ENCODE results near the gene METTL18. TPM values are rescaled to one million over a fixed set of nuclear protein-coding genes. Genes with fewer than 3 reads are reported as not detected.

Gene METTL18
- total RNA-seq, 2 donors from 2014 or later, result 5.7 to 7.5 TPM

DNA sequence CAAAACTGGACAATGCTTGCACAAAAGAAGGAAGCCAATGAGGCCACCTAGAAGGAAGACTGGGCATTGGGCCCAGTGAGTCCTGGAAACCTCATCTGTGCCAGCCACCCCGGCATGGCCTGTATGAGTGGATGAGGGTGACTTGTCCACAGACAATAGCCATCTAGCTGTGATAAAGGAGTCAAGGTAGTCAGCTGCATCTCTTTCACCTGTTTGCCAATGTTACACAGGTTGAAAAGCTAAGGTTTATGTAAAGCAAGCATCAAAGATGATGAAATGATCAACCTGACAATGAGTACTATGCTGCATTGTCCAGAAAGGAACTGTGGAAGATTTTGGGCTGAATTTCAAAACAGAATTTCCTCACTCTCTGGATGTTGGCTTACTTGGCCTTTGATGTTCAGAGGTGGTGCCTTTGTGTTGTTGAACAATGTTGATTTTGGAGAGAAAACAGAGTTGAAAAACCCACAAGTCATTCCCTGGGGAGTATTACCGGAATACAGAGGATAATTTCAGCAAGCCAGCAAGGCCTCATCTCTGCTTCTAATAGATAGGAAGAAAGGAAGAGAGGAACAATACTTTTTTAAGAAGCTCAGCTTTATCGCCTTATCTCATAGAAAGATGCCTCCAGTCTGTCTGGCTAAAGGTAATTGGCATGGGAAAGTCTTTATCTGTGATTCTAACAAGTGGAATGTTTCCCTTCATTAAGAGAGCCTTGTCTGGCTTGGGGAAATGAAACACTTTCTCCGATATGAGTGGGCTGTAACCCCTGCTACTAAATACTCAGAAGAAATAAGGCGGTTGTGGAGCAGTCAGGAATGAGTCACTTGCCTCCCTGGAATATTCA lies 49.5 kb downstream of the METTL18 start:
- WGBS, result 37% methylated on average over 5 of the region's 5 CpGs
- no peak for DNase-seq (ENCODE audit: low spot score)
- Histone ChIP-seq H3K4me1 (replicated peaks) (no peaks in the 10 kb centered on the region), H3K27ac (no peak overlapping the region), H3K4me3 (no peak overlapping the region), H3K9me3 (no peaks in the 10 kb centered on the region), H3K27me3 (replicated peaks; ENCODE audit: insufficient read depth) (no peaks in the 10 kb centered on the region), H3K36me3 (no peaks in the 10 kb centered on the region)
- TF ChIP-seq POLR2AphosphoS5 (IDR thresholded peaks at IDR 0.05), result no peak
- no peak for TF ChIP-seq POLR2A (IDR thresholded peaks at IDR 0.05)
- TF ChIP-seq, protein P1, sequence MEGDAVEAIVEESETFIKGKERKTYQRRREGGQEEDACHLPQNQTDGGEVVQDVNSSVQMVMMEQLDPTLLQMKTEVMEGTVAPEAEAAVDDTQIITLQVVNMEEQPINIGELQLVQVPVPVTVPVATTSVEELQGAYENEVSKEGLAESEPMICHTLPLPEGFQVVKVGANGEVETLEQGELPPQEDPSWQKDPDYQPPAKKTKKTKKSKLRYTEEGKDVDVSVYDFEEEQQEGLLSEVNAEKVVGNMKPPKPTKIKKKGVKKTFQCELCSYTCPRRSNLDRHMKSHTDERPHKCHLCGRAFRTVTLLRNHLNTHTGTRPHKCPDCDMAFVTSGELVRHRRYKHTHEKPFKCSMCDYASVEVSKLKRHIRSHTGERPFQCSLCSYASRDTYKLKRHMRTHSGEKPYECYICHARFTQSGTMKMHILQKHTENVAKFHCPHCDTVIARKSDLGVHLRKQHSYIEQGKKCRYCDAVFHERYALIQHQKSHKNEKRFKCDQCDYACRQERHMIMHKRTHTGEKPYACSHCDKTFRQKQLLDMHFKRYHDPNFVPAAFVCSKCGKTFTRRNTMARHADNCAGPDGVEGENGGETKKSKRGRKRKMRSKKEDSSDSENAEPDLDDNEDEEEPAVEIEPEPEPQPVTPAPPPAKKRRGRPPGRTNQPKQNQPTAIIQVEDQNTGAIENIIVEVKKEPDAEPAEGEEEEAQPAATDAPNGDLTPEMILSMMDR (IDR thresholded peaks at IDR 0.05), result no peak
- intact Hi-C loops (cut with DNase I), result no loop called here

Other genes starting within 250 kb of the METTL18 start
- 1 to 10 TPM; 1.1 to 8.4 TPM for gene F5, start 208.4 kb downstream of the METTL18 start, total RNA-seq
- 10 to 100 TPM in 1 of 2 donors, 1 to 10 TPM in 1; 9.1 to 10.8 TPM for gene SELP, start 164.8 kb downstream of the METTL18 start, total RNA-seq
- 1 to 10 TPM; 1.3 to 4.8 TPM for gene SELL, start 83.3 kb downstream of the METTL18 start, total RNA-seq
- gene SELE, start 60.8 kb downstream of the METTL18 start, total RNA-seq, result 1 to 10 TPM; 1.7 to 3.0 TPM
- 10 to 100 TPM; 15.8 to 18.6 TPM for gene SCYL3, start 99.0 kb upstream of the METTL18 start, total RNA-seq

Data from prostate gland (tissue), 2 donors.